Erythroblast (primary cell): ENCODE results near the gene ZG16B.

Experiments
- DNase-seq, 2 experiments: peaks; one replicate each; lab custom pipeline; 2025; lab: John Stamatoyannopoulos, UW
- GATA1 ChIP-seq: IDR thresholded peaks from 2 replicates; pipeline ENCODE4 v1.6.1; 2011; ENCODE audit warnings: low read depth, mild to moderate bottlenecking, control low read depth, low read length, moderate library complexity
- POLR2A ChIP-seq: IDR thresholded peaks from 2 replicates; pipeline ENCODE4 v1.6.1; 2011; ENCODE audit warnings: mild to moderate bottlenecking, low read length

ZG16B gene

DNA sequence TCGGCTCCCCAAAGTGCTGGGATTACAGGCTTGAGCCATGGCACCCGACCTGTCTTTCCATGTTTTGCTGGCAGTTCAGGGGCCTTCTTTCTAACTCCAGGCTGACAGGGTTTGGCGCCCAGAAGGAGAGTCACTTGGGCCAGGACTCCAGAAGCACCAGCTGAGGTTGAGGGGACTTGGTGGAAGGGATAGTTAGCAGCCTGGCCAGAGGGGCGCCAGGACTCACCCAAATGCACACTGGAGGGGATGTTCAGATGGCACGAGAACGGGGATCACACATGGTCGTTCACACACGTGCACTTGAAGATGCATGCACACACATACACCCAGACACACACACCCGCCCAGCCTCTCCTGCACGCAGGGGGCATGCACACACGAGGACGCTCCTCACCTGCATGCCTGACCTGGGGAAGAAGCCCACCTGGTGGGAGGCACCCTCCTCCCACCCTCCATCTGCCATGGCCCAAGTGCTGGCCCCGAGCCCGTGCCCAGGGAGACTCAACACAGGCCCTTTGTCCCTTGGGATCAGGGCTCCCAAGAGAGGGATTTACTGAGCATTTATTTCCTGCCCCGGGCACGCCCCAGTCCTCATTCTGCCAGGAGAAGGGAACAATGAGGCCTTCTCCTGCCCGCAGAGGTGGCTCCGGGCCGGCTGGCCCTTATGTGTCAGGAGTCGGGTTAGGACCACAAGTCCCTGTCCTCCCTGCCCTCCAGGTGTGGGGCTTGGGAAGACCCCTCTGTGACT, 15.4 kb upstream of the ZG16B start:
- DNase-seq: no peak
- no peak for TF ChIP-seq GATA1

DNA sequence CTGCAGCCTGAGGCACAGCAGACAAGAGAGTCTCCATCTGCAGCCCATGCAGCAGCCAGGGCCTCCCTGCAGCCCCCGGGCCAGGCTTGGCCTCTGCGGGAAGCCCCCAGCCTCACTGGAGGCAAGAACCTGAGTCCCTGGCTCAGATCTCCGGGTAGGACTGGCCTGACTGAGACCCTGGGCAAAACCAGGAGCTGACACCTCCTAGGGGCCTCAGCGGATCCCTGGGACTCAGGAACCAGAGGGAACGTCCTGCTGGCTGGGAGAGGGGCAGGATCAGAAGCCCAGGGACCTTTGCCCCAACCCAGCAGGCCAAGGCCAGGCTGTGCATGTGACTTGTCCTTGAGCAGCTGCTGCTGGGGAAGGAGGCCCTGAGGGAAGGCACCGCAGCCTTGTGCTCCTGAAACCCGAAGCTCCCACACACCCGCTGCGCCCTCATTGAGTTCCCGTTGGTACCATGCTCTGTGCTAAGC, 14.8 kb upstream of the ZG16B start:
- TF ChIP-seq GATA1 (no peak), POLR2A (no peak)
- DNase-seq: no peak

DNA sequence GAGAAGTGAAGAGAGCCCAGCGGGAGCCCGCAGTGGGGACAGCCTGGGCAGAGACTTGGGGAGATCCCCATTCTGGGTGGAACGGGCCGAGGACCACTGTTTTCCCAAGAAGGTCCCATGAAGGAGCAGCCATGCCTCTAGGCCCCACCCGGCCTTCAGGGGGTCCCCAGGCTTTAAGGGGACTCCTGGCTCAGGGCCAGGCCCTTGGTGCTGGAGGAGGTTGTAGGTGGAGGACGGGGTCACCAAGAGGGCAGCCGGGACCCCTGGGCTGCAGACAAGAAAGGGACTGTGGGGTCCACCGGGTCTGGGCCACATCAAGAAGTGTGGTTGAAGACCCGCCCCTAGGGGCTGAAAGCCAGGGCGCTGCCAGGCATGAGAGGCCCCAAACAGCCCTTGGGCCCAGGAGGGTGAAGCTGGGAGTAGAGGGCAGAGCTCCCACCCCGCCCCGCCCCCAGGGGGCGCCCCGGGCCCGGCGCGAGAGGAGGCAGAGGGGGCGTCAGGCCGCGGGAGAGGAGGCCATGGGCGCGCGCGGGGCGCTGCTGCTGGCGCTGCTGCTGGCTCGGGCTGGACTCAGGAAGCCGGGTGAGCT, 13.3 kb upstream of the ZG16B start, which contains the start of gene PRSS21:
PRSS21 (plus strand) TSS at position 487 of the 589 bp plus-strand sequence; CDS start at position 519, 32 bp downstream.
- peak; percentile 25 to 27 for DNase-seq
- no peak for TF ChIP-seq GATA1
- no peak for TF ChIP-seq POLR2A

DNA sequence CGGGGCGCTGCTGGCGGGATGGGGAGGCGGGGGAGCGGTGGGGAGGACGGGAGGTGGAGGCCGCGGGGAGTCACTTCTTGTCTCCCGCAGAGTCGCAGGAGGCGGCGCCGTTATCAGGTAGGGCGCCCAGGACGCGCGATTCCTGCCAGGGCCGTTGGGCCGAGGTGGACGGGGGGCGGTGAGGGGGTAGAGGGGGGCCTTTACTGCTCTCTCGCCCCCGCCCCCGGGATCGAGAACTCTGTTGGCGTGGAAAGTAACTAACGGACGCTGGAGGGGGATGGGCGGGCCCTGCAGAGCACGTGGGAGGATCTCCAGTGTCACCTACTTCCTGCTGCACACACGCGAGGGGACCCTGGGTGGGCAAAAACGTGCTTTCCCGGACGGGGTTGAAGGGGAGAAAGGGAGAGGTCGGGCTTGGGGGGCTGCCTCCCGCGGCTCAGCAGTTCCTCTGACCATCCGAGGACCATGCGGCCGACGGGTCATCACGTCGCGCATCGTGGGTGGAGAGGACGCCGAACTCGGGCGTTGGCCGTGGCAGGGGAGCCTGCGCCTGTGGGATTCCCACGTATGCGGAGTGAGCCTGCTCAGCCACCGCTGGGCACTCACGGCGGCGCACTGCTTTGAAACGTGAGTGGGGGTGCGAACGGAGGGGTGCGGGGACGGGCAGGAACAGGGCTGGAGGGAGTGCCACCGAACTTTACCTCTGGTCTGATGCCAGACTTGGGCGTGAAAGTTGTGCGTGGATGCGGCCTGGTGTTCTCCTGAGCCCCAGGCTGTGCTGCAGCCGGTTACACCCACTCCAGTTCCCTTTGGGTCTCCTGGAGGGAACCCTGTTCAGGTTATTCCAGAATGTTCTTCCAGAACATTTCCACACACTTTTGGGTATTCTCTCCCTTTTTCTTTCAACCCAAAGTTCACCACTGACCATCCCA, 12.5 kb upstream of the ZG16B start:
- TF ChIP-seq POLR2A: no peak
- TF ChIP-seq GATA1: no peak
- DNase-seq: no peak

DNA sequence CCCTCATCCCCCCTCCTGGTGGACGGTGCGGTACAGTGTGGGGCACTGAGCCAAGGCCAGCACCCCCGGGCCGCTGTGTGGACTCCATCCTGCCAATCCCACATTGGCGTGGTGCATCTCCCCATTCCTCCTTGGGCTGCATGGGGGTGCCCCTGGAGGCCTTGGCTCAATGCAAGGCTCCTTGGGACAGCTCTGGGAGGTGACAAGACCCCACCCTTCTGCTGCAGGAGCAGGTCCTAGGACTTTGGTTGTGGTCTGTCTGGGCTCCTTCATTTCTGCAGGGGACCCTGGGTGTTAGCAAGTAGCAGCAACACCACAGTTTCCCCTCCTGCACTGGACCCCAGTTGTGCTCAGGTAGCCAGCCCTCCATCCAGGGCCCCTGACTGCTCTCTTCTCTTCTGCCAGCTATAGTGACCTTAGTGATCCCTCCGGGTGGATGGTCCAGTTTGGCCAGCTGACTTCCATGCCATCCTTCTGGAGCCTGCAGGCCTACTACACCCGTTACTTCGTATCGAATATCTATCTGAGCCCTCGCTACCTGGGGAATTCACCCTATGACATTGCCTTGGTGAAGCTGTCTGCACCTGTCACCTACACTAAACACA, 11.7 kb upstream of the ZG16B start:
- TF ChIP-seq POLR2A: no peak
- no peak for TF ChIP-seq GATA1
- DNase-seq: no peak

DNA sequence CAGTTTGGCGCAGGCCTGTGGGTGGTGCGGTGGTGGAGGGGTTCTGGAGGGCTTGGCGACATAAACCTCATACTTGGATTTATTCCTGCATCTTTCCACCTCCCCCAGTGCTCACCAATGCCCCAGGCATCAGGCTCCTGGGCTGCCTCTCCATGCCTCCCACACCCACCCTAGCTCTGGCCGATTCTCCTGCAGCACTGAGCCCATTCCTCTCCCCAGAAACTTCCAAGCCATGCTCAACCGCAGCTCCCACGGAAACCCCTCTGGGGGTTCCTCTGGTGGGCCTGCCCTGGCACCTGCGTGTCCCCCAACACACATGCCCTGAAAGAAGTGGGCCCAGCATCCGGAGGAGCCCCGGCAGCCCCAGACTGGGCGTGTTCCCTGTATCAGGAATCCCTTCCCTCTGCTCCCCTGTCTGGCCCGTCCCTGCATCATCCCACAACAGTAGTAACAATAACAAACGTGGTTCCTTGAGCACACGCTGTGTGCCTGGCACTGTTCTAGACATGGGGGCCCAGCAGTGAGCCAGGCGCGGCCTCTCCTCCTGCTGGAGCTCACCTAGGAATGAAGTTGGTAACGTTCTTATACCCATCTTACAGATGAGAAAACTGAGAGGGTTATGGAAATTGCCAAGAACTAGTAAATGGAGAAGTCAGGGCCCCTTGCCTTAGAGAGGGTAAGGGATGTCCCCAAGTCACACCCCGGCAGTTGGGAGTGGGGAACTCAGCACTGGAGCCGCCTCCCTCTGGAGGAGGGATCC, 10.7 kb upstream of the ZG16B start:
- TF ChIP-seq POLR2A (no peak), GATA1 (no peak)
- DNase-seq: no peak

DNA sequence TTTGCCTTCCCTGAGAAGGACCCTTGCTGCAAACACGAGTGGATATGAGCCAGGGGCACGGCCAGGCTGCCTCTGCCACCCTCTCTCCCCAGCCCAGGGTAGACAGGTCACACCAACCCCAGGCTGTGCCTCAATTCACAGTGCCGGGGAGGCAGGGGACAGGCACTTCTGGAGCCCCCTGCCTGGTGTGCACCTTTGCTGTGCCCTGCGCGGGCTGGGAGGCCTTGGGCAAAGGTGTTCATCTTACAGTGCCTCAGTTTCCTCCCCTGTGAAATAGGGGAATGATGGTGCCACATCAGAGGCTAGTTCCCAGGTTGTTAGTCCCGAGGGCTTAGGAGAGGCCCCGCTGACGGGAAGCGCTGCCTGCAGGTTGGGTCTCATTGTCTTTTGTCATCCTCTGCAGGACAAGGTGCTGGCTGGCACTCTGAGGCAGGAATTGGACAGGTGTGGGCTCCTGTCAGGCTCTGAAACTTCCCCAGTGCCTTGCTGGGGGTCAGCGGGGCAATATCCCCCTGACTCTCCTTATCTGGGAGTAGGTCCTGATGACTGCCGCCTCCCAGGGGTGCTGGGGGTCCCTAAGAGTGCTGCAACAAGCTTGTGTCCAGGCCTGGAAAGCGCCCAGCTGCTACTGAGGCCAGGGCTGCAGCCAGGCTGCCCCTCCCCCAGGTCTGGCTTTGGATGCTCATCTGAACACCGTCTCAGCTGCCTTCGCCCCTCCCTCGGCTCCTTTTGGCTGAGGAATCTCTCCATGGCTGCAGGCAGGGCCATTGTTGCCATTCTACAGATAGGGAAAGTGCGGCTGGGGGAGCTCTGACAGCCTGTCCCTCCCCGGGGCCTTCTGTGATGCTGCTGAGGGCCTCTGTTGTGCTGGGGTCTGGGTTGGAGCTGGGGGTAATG, 9.9 kb upstream of the ZG16B start:
- TF ChIP-seq GATA1: no peak
- no peak for TF ChIP-seq POLR2A

DNA sequence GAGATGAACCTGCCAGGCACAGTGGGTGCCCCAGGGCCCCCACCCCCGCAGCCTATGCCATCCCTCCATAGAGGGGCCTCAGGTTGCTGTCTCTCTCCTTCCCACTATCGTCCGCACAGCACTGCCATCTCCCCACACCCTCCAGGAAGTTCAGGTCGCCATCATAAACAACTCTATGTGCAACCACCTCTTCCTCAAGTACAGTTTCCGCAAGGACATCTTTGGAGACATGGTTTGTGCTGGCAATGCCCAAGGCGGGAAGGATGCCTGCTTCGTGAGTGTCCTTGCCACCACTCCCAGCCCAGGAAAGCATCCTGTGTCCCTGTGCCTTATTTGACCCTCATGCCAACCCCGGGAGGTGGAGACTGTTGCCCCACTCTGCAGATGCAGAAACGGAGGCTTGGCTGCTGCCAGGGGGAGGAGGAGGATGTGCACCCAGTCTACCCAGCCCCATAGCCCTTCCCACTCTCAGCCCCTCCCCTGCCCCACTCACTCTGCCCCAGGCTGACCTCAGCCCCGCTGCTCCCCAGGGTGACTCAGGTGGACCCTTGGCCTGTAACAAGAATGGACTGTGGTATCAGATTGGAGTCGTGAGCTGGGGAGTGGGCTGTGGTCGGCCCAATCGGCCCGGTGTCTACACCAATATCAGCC, 9.1 kb upstream of the ZG16B start:
- no peak for TF ChIP-seq POLR2A

More for the DNA sequence above, 9.9 kb upstream of the ZG16B start:
- no peak for DNase-seq

DNA sequence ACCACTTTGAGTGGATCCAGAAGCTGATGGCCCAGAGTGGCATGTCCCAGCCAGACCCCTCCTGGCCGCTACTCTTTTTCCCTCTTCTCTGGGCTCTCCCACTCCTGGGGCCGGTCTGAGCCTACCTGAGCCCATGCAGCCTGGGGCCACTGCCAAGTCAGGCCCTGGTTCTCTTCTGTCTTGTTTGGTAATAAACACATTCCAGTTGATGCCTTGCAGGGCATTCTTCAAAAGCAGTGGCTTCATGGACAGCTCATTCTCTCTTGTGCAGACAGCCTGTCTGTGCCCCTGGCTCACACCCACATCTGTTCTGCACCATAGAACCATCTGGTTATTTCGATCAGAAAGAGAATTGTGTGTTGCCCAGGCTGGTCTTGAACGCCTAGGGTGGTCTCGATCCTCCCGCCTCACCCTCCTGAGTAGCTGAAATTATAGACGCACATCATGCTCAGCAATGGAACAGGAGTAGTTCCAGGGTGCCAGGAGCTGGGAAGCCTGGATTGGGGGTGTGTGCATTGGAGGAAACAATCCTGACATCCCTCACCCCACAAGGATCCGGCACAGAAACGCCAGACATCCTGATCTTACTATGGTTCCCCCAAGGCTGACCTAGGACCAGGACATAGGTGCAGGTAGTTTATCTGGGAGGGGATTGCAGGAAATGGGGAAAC, 8.5 kb upstream of the ZG16B start:
- no peak for TF ChIP-seq GATA1
- TF ChIP-seq POLR2A: no peak
- no peak for DNase-seq

More for the DNA sequence above, 9.1 kb upstream of the ZG16B start:
- no peak for DNase-seq

DNA sequence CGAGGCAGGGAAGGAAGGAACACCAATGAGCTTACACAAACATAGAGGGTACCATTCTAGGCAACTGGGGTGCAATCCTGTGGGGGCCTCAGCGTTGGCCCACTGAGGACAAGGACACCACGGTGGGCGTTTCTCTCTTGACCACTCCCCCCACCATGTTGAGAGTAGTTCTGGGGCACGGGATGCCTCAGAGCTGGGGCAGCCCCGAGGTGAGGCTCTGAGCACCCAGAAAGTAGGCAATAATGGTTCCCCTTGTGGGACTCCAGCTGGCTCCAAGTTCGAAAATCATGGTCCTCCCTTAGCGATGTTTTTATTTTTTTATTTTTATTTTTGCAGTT, 8.0 kb upstream of the ZG16B start:
- no peak for DNase-seq
- TF ChIP-seq POLR2A (no peak), GATA1 (no peak)

DNA sequence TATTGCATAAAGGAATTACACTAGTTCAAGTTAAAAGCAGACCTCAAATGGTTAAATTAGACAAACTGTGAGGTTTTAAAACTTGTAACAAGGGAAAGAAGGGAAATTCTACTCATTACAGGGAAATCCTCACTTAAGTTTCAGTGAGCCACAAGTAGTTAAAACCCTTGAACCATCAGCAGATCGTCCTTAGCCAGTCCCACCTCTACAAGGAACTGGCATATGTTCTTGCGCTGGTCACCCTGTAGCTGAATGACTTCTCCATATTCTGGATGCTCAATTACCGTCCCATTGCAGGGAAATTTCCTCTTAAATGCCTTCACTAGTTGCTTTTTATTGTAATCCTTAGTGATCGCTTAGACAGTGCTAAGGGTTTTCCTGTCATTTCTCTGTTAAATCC, 7.6 kb upstream of the ZG16B start:
- DNase-seq: no peak
- TF ChIP-seq POLR2A (no peak), GATA1 (no peak)
